Fibroblast of villous mesenchyme (primary cell): ENCODE data around the gene PUM1. TPM values are rescaled to one million over a fixed set of nuclear protein-coding genes. Genes with fewer than 3 reads are reported as not detected.
A peak's percentile ranks its signal among the peaks of the same experiment; 100 is the strongest.

Experiments used
- DNase-seq: peaks from one replicate; pipeline ENCODE4 v3.0.0-alpha.2; 2010; ENCODE audit warnings: low read depth
- H3K4me3 ChIP-seq: 2 replicates; pipeline ENCODE4 v1.5.1; 2011; ENCODE audit warnings: low read depth, mild to moderate bottlenecking, low read length
- total RNA-seq: library from RNA; depleted of rRNA; stranded (reverse); fragments of >200 nt; gene quantifications from 2 replicates; pipeline ENCODE4 v1.2.3, GENCODE V29; 2012
- TF ChIP-seq, protein P1 (sequence below): IDR thresholded peaks from 2 replicates; pipeline ENCODE4 v1.5.1; 2012; ENCODE audit warnings: low read depth, mild to moderate bottlenecking, low read length; ENCODE audit not compliant: insufficient read depth

The PUM1 gene
- total RNA-seq, 1 donor: 81.6 TPM

DNA sequence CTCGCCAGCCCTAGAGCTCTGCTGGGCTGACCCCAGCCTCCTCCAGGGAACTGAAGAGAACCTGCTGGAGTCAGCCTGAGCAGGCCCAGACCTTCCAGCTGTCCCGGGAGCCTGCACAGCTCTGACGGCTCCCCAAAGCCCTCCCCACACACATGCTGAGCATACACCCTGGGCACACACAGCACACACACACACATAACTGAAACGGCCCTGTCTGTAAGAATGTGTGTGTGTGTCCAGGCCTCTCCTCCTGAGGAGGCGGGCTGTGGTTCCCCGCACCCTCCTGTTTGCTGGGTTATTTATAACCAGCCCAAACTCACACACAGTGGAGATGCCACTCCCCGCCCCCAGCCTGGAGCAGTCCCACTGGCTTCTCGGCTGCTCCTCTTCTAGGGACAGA lies 177.1 kb downstream of the PUM1 start:
- peak; percentile 91 for DNase-seq
- TF ChIP-seq, protein P1, sequence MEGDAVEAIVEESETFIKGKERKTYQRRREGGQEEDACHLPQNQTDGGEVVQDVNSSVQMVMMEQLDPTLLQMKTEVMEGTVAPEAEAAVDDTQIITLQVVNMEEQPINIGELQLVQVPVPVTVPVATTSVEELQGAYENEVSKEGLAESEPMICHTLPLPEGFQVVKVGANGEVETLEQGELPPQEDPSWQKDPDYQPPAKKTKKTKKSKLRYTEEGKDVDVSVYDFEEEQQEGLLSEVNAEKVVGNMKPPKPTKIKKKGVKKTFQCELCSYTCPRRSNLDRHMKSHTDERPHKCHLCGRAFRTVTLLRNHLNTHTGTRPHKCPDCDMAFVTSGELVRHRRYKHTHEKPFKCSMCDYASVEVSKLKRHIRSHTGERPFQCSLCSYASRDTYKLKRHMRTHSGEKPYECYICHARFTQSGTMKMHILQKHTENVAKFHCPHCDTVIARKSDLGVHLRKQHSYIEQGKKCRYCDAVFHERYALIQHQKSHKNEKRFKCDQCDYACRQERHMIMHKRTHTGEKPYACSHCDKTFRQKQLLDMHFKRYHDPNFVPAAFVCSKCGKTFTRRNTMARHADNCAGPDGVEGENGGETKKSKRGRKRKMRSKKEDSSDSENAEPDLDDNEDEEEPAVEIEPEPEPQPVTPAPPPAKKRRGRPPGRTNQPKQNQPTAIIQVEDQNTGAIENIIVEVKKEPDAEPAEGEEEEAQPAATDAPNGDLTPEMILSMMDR: no peak
- H3K4me3 ChIP-seq: no peak overlapping the region

DNA sequence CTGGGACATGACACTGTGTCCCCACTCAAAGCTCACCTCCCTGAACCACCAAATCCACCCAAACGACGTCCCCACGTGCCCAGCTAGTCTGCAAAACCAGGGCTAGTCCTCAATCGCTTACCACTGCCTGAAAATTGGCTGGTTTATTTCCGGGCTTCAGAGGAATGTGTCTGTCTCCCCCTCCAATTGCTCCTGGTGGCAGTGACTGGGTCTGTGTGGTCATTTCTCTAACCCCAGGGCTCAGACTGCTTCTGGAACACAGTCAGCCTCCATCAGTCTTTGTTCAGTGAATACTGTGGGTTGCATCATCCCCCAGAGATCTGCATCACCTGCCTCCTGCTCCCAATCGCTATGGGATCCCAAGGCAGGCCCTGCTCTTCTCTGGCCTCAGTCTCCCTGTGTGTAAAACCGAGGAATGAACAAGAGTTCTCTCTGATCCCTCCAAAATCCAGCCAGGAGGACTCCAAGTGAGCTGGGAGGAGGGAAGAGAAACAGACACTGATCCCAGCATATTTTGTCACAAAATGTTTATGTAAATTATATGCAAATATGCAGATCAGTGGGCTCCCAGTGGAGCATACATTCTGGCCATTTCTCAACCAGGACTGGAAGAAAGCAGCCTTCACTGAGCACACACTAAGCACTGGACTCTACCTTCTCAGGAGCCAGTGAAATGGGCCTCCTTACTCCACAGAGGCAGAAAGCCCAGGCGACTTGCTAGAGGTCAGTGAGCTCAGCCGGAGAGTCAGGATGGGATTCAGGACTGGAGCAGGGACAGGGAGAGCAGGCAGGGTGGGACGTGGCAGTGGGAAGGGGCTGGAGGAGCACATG lies 177.8 kb downstream of the PUM1 start:
- TF ChIP-seq, protein P1: no peak
- peak; percentile 36 for DNase-seq
- no peak overlapping the region for H3K4me3 ChIP-seq

DNA sequence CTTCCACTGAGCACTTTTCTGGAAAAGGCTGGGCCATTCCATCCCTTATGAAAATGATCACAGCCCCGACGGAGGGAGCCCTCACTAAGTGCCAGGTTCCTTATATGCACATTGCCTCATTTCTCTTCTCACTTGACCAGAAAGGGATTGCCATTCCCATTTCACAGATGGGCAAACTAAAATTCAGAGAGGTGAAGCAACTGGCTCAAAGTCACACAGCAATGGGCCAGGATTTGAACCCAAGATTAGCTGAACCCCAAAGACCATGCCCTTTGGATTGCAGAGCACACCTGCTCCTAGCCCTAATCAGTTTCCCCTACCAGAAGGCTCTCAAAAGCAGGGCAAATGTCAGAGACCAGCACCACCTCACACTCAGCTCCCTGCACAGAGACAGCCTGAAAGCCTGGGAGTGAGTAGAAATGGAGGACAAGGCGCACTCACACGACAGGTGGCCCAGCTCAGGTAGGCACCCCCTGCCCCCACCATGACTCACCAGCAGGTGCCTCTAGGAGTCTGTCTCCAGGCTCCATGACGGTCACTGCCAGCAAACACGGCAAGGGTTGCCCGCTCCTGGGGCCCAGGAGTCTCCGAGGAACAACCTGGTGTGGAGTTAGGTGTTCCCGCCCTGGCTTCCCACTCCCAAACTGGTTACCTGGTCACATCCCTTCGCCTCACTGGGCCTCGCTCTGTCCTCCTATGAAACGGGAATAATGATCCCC lies 178.6 kb downstream of the PUM1 start:
- no peak overlapping the region for H3K4me3 ChIP-seq
- no peak for DNase-seq
- TF ChIP-seq, protein P1: no peak

DNA sequence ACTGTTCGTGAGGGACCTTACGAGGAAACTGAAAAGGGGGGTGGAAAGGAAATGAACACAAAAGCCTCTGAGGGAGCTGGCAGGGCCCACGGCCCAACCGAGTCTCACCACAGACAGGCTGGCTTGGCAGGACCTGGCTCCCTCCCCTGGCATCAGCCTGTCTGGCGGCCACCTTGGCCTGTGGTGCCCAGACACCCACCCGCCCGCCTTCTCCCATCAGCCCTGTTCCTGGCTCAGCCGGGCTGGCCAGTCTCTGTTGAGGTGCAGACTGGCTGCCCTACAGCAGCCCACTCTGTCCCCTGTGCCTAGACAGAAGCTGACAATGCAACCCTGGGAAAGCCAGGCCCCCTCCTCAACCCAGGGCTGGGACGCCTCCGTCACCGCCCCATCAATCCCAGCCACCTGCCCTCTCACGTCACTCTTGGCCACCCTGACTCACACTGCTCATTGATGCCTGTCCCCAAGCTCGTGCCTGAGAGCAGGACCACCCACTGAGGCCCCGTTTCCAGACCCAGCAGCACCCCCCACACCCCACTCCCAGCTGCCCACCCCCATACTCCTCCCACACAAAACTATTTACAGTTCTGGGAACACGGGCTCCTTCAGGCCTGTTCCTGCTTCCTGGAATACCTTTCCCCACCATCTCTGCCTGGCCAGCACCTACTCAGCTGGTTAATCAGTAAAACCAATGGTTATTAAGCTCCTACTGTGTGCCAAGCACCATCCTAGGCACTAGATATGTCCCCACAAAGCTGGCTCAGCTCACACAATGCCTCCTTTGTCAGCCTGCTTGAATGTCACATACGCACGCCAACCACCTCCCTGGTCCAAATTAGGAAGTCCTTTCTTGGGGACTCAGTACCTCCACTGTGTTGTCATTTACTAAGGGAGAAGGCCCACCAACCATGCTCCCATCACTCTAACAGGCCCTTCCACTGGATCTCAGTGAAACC lies 179.7 kb downstream of the PUM1 start:
- no peak overlapping the region for H3K4me3 ChIP-seq
- TF ChIP-seq, protein P1: no peak
- no peak for DNase-seq

DNA sequence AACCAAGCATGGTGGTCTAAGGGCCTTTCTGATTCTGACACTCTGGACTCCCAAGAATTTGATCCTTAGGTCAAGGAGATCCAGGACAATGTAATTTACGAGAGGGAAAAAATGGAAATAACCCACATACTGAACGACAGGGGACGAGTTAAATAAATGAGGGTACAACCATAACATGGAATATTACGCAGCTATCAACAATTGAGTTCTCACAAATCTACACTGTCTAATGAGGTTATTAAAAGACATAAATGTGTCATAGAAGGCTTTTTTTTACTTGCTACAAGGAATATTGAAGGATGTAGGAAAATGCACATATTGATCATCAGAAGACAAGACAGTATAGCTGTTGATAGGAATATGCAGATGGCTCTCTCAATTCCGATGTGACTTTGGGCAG lies 180.8 kb downstream of the PUM1 start:
- TF ChIP-seq, protein P1: no peak
- H3K4me3 ChIP-seq: no peak overlapping the region
- DNase-seq: no peak

DNA sequence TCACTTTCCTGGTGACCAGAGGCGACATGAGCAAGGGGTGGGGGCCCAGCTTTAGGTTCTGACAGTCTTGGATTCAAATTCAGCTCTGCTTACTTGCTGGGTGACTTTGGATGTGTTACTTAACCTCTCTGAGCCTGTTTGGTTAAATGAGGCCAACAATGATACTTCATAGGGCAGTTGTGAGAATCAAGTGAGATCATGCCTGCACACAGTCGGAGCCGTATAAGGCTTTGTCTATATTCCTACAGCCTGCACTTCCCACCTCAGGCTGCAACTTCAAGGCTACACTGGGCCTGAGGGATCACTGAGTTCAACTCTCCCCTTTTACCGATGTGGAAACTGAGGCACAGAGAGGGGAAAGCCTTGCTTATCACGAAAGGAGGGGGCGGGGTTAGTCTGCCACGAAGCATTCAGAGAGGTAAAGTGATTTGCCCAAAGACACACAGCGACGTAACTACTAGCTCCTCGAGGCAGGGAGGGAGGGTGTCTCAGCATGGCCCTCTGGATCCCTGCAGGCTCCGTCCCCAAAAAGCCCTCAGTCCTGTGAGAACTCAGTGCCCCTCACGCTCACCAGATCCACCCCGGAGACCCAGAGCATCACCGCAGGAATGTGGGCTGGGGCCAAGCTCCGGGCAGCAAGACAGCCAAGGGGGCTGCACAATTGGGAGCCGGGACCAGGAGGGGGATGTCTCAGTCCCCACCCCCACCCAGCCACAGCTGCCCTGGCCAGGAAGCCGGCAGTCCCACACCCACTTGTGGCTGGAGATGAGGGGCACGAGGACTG lies 181.9 kb downstream of the PUM1 start:
- DNase-seq: no peak
- TF ChIP-seq, protein P1: no peak
- no peak overlapping the region for H3K4me3 ChIP-seq
